Measurements from ENCODE around the gene EXOC4.

Gene EXOC4

DNA sequence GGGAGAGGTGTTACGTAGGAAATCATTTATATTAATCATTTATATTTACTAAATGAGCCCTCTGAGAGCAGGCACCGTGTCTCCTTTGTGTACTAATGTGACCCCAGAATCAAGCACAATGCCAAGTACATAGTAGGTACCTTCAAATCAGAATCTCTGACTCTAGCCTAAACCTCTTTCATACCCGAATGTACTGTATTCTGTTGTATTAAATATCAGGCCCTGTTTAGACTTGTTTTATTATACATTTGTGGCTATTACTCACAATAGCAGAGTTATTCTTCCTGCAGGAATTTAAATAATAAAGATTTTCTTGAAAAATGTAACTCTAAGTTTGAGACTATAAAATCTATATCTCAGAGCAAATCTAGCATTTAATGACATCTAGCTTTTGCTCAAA, 297.3 kb downstream of the EXOC4 start:
- ATAC-seq (ENCODE audit: low read depth) (peak; percentile 83), DNase-seq (ENCODE audit: low spot score) (no peak)
- Histone ChIP-seq H3K27me3 (ENCODE audit: insufficient read depth, poor library complexity, severe bottlenecking) (no peaks in the 10 kb centered on the region), H3K27ac (ENCODE audit: poor library complexity, severe bottlenecking) (peak overlapping the region; percentile 28), H3K4me1 (ENCODE audit: insufficient read depth, poor library complexity, severe bottlenecking) (peaks cover 17% of the 10 kb centered on the region), H3K9me3 (ENCODE audit: severe bottlenecking) (no peaks in the 10 kb centered on the region), H3K4me3 (ENCODE audit: severe bottlenecking) (no peak overlapping the region), H3K36me3 (ENCODE audit: low read depth) (no peaks in the 10 kb centered on the region)
- TF ChIP-seq, protein P1, sequence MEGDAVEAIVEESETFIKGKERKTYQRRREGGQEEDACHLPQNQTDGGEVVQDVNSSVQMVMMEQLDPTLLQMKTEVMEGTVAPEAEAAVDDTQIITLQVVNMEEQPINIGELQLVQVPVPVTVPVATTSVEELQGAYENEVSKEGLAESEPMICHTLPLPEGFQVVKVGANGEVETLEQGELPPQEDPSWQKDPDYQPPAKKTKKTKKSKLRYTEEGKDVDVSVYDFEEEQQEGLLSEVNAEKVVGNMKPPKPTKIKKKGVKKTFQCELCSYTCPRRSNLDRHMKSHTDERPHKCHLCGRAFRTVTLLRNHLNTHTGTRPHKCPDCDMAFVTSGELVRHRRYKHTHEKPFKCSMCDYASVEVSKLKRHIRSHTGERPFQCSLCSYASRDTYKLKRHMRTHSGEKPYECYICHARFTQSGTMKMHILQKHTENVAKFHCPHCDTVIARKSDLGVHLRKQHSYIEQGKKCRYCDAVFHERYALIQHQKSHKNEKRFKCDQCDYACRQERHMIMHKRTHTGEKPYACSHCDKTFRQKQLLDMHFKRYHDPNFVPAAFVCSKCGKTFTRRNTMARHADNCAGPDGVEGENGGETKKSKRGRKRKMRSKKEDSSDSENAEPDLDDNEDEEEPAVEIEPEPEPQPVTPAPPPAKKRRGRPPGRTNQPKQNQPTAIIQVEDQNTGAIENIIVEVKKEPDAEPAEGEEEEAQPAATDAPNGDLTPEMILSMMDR (IDR thresholded peaks at IDR 0.05; ENCODE audit: poor library complexity, severe bottlenecking): no peak

DNA sequence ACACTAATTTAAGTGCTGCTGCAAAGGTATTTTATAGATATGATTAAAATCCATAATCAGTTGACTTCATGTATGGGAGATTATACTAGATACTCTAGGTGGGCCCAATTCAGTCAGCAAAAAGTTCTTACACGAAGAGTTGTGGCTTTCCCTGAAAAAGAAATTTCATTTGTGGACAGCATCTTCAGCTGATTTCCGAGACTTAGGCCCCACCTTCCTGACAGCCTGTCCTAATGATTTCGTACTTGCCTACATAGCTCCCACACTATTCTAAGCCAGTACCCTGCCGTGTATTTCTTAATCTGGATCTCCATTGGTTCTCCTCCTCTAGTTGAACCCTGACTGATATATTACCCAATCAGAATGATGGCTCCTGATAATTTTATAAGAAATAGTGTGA, 297.9 kb downstream of the EXOC4 start:
- TF ChIP-seq, protein P1 (IDR thresholded peaks at IDR 0.05; ENCODE audit: poor library complexity, severe bottlenecking): no peak
- Histone ChIP-seq H3K4me1 (ENCODE audit: insufficient read depth, poor library complexity, severe bottlenecking) (peaks cover 13% of the 10 kb centered on the region), H3K36me3 (ENCODE audit: low read depth) (no peaks in the 10 kb centered on the region), H3K9me3 (ENCODE audit: severe bottlenecking) (no peaks in the 10 kb centered on the region), H3K27ac (ENCODE audit: poor library complexity, severe bottlenecking) (no peak overlapping the region), H3K4me3 (ENCODE audit: severe bottlenecking) (no peak overlapping the region), H3K27me3 (ENCODE audit: insufficient read depth, poor library complexity, severe bottlenecking) (no peaks in the 10 kb centered on the region)
- no peak for DNase-seq (ENCODE audit: low spot score)
- ATAC-seq (ENCODE audit: low read depth): no peak

DNA sequence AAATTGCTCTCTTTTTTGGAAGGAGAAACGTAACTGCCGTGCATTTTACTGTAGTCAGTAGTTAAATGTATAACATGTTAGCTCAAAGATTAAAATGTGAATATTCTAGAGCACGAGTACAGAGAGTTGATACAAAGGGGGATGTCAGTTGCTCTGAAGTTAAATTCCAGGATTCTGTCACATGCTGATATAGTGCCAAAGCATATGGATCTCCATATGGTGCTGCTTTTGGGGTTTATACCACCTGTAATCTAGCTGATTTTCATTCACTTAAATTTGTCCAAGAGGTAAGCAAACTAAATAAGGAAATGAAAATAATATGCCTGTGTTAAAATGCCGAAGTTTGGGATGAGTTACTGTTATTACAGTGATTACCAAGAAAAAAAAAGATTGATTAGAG, 298.6 kb downstream of the EXOC4 start:
- TF ChIP-seq, protein P1 (IDR thresholded peaks at IDR 0.05; ENCODE audit: poor library complexity, severe bottlenecking): no peak
- Histone ChIP-seq H3K4me3 (ENCODE audit: severe bottlenecking) (no peak overlapping the region), H3K27ac (ENCODE audit: poor library complexity, severe bottlenecking) (no peak overlapping the region), H3K27me3 (ENCODE audit: insufficient read depth, poor library complexity, severe bottlenecking) (no peaks in the 10 kb centered on the region), H3K36me3 (ENCODE audit: low read depth) (no peaks in the 10 kb centered on the region), H3K9me3 (ENCODE audit: severe bottlenecking) (no peaks in the 10 kb centered on the region), H3K4me1 (ENCODE audit: insufficient read depth, poor library complexity, severe bottlenecking) (peaks cover 13% of the 10 kb centered on the region)
- DNase-seq (ENCODE audit: low spot score): no peak
- ATAC-seq (ENCODE audit: low read depth): no peak

DNA sequence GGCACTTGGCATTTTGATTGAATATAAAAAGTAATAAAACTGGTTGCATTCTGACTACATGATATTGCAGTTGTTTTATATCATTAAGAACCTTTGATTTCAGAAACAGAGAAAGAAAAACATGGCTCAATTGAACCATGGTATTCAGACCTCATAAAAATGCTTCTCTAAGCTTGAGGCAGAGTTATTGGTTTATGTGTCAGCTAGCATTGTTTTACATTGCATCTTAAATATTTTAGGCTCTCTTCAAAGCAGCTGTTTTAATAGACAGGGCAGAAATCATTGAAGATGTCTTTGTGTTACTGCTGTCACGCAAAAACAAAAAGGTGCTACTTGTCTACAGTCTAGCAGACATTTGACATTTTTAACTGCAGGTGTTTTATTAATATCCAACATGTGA, 299.2 kb downstream of the EXOC4 start:
- Histone ChIP-seq H3K4me3 (ENCODE audit: severe bottlenecking) (no peak overlapping the region), H3K27ac (ENCODE audit: poor library complexity, severe bottlenecking) (no peak overlapping the region), H3K27me3 (ENCODE audit: insufficient read depth, poor library complexity, severe bottlenecking) (no peaks in the 10 kb centered on the region), H3K4me1 (ENCODE audit: insufficient read depth, poor library complexity, severe bottlenecking) (peaks cover 13% of the 10 kb centered on the region), H3K9me3 (ENCODE audit: severe bottlenecking) (no peaks in the 10 kb centered on the region), H3K36me3 (ENCODE audit: low read depth) (no peaks in the 10 kb centered on the region)
- DNase-seq (ENCODE audit: low spot score) (no peak), ATAC-seq (ENCODE audit: low read depth) (no peak)
- TF ChIP-seq, protein P1 (IDR thresholded peaks at IDR 0.05; ENCODE audit: poor library complexity, severe bottlenecking): no peak

DNA sequence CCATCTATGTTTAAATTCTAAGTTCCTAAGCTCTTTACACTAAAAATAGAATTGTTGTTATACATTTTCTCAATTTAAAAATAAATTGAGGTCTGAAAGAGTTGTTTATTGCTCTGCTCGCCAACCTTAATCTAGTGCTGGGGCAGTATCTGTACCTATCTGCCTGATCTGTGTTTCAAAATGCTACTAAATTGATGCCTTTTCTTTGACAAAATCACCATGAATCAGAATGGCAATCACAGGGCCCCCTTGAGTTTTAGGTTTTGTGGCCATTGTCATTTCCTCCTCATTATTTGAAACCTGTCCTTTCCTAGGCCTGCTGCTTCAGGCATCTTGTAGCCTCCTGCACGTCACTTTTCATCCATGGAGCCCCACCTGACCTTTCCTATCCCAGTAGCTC, 301.5 kb downstream of the EXOC4 start:
- no peak for DNase-seq (ENCODE audit: low spot score)
- no peaks in the 10 kb centered on the region for H3K36me3 ChIP-seq (ENCODE audit: low read depth)

More for the DNA sequence above, 301.5 kb downstream of the EXOC4 start:
- Histone ChIP-seq H3K4me1 (ENCODE audit: insufficient read depth, poor library complexity, severe bottlenecking) (peaks cover 13% of the 10 kb centered on the region), H3K4me3 (ENCODE audit: severe bottlenecking) (no peak overlapping the region), H3K9me3 (ENCODE audit: severe bottlenecking) (no peaks in the 10 kb centered on the region), H3K27me3 (ENCODE audit: insufficient read depth, poor library complexity, severe bottlenecking) (no peaks in the 10 kb centered on the region), H3K27ac (ENCODE audit: poor library complexity, severe bottlenecking) (no peak overlapping the region)
- ATAC-seq (ENCODE audit: low read depth): no peak
- TF ChIP-seq, protein P1 (IDR thresholded peaks at IDR 0.05; ENCODE audit: poor library complexity, severe bottlenecking): no peak

Measured in RWPE2 (cell line).